Measurements from ENCODE around the gene AKR1B1.
A peak's percentile ranks its signal among the peaks of the same experiment; 100 is the strongest.

AKR1B1 gene

GRCh38 chr7:134443396-134444070 lies 15.4 kb downstream of the AKR1B1 start:
- no peak for DNase-seq

GRCh38 chr7:134442441-134443220 lies 16.3 kb downstream of the AKR1B1 start:
- no peak for DNase-seq

GRCh38 chr7:134441264-134441663 lies 17.6 kb downstream of the AKR1B1 start:
- no peak for DNase-seq

GRCh38 chr7:134440476-134440875 lies 18.4 kb downstream of the AKR1B1 start:
- no peak for DNase-seq

- DNase-seq: no peak
Observed at GRCh38 chr7:134440067-134440466, 18.8 kb downstream of the AKR1B1 start.

- DNase-seq: no peak
Observed at GRCh38 chr7:134438946-134439345, 20.0 kb downstream of the AKR1B1 start.

- no peak for DNase-seq
Observed at GRCh38 chr7:134435161-134435920, 23.6 kb downstream of the AKR1B1 start.

- DNase-seq: no peak
Observed at GRCh38 chr7:134434701-134435100, 24.2 kb downstream of the AKR1B1 start.

GRCh38 chr7:134433430-134433829 lies 25.5 kb downstream of the AKR1B1 start:
- no peak for DNase-seq

- DNase-seq: peak; percentile 94
Observed at GRCh38 chr7:134432296-134433152, 26.4 kb downstream of the AKR1B1 start.

GRCh38 chr7:134431815-134432214 lies 27.1 kb downstream of the AKR1B1 start:
- peak; percentile 14 for DNase-seq

- no peak for DNase-seq
Observed at GRCh38 chr7:134429481-134429880, 29.4 kb downstream of the AKR1B1 start.

GRCh38 chr7:134428942-134429341 lies 30.0 kb downstream of the AKR1B1 start:
- DNase-seq: no peak

GRCh38 chr7:134427896-134428295 lies 31.0 kb downstream of the AKR1B1 start:
- no peak for DNase-seq

GRCh38 chr7:134425777-134426176 lies 33.1 kb downstream of the AKR1B1 start:
- no peak for DNase-seq

GRCh38 chr7:134422638-134423037 lies 36.3 kb downstream of the AKR1B1 start:
- no peak for DNase-seq

- no peak for DNase-seq
Observed at GRCh38 chr7:134422008-134422407, 36.9 kb downstream of the AKR1B1 start.

GRCh38 chr7:134420424-134421125 lies 38.3 kb downstream of the AKR1B1 start:
- DNase-seq: peak; percentile 47

- no peak for DNase-seq
Observed at GRCh38 chr7:134419875-134420274, 39.0 kb downstream of the AKR1B1 start.

GRCh38 chr7:134419085-134419484 lies 39.8 kb downstream of the AKR1B1 start:
- DNase-seq: no peak

- DNase-seq: no peak
Observed at GRCh38 chr7:134415700-134416099, 43.2 kb downstream of the AKR1B1 start.

GRCh38 chr7:134414109-134414508 lies 44.8 kb downstream of the AKR1B1 start:
- no peak for DNase-seq
